Astrocyte (in vitro differentiated cells and primary cell): Measurements from ENCODE around the gene MSANTD4.

ENCODE experiments used
- EZH2 ChIP-seq: IDR thresholded peaks from 2 replicates; pipeline ENCODE4 v1.6.1; 2012; ENCODE audit warnings: mild to moderate bottlenecking, low read length, inconsistent platforms; ENCODE audit not compliant: insufficient read depth
- TF ChIP-seq, protein P1 (sequence below): IDR thresholded peaks from 2 replicates; pipeline ENCODE4 v1.5.1; 2011; ENCODE audit warnings: low read depth, mild to moderate bottlenecking, inconsistent platforms, low read length, moderate library complexity; ENCODE audit not compliant: insufficient read depth

DNA sequence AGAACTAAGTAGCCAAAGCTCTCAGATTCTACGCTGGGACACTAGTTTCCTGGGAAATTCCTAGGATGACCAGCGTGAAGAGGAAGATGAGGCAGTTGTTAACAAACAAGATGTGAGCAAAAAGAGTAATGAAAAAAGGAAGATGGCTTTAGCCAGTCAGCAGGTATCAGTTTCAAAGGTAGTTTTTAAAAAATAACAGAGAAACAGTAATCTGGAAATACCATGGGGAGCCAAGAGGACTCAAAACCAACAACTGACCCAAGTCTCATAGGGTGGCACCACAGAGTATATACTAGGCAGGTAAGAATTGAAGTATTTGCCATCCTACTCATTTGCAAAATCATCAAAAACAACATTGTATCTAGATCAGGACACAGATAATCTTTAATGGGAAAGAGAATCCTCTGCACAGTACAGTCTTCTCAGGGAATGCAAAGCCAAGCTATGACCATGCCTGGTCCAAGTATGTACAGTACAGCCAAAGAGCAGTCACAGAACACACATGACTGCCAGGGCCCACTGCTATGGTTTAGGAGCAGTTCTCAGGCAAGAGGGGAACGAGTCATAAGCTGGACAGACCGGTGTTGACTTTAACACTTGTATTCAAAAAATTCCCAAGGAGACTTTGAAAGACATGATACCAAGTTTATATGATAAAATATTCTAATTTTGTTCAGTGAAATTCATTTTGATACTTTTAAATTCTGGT lies 20.6 kb downstream of the MSANTD4 start:
- TF ChIP-seq, protein P1, sequence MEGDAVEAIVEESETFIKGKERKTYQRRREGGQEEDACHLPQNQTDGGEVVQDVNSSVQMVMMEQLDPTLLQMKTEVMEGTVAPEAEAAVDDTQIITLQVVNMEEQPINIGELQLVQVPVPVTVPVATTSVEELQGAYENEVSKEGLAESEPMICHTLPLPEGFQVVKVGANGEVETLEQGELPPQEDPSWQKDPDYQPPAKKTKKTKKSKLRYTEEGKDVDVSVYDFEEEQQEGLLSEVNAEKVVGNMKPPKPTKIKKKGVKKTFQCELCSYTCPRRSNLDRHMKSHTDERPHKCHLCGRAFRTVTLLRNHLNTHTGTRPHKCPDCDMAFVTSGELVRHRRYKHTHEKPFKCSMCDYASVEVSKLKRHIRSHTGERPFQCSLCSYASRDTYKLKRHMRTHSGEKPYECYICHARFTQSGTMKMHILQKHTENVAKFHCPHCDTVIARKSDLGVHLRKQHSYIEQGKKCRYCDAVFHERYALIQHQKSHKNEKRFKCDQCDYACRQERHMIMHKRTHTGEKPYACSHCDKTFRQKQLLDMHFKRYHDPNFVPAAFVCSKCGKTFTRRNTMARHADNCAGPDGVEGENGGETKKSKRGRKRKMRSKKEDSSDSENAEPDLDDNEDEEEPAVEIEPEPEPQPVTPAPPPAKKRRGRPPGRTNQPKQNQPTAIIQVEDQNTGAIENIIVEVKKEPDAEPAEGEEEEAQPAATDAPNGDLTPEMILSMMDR: no peak
- TF ChIP-seq EZH2: no peak
